ENCODE results near the gene COL5A1.

The COL5A1 gene

DNA sequence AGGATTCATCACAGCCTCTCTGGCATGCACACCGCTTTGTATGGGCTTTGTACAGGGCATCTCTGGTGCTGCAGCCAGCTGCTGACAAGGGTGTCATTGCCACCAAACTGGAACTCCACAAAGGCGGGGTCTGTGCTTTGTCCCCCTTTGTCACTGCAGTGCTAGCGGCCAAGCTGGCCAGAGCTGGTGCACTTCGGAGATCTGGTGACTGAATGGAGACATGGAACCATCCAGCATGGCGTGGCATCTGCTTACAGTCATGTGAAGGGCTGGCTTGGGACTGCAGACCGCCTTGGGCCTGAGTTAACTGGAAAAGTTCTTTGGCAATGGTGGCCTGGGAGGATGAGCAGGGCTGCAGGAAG, 18.7 kb upstream of the COL5A1 start:
- no peak for DNase-seq (ENCODE audit: low read depth)
- TF ChIP-seq, protein P1, sequence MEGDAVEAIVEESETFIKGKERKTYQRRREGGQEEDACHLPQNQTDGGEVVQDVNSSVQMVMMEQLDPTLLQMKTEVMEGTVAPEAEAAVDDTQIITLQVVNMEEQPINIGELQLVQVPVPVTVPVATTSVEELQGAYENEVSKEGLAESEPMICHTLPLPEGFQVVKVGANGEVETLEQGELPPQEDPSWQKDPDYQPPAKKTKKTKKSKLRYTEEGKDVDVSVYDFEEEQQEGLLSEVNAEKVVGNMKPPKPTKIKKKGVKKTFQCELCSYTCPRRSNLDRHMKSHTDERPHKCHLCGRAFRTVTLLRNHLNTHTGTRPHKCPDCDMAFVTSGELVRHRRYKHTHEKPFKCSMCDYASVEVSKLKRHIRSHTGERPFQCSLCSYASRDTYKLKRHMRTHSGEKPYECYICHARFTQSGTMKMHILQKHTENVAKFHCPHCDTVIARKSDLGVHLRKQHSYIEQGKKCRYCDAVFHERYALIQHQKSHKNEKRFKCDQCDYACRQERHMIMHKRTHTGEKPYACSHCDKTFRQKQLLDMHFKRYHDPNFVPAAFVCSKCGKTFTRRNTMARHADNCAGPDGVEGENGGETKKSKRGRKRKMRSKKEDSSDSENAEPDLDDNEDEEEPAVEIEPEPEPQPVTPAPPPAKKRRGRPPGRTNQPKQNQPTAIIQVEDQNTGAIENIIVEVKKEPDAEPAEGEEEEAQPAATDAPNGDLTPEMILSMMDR (conservative IDR thresholded peaks at IDR 0.05; ENCODE audit: low read length): no peak
- no peak overlapping the region for H3K4me3 ChIP-seq (ENCODE audit: low read length)

GRCh38 chr9:134623258-134624066, 18.1 kb upstream of the COL5A1 start:
- no peak overlapping the region for H3K4me3 ChIP-seq (ENCODE audit: low read length)
- DNase-seq (ENCODE audit: low read depth): peak; percentile 64
- TF ChIP-seq, protein P1 (conservative IDR thresholded peaks at IDR 0.05; ENCODE audit: low read length): no peak

- H3K4me3 ChIP-seq (ENCODE audit: low read length): no peak overlapping the region
- DNase-seq (ENCODE audit: low read depth): peak; percentile 63
- TF ChIP-seq, protein P1 (conservative IDR thresholded peaks at IDR 0.05; ENCODE audit: low read length): no peak
Measured at GRCh38 chr9:134624137-134624591, 17.4 kb upstream of the COL5A1 start.

DNA sequence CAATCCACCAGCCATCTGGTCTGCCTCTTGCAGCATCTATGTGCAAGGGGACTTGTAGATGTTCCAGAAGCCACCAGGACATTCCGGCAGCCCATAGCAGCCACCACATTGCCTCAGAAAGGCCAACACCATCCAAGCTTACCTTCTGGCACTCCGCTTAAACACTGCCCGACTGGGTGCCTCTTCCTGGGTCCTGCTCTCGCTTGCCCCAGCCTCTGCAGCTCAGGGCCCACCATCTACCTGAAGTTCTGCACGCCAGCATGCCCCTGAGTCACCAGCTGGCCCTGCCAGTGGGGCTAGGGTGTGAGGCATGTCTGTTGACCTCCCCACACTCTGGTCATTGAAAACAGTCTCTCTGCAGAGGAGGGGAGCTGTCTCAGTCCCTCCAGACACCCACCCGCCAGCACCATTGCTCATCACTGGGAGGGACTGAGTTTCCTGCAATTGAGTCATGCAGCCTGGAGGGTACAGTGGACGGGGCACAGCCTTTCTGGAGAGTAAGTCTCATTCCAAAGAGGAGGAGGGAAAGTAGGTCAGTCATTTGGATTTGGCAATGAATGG, 16.9 kb upstream of the COL5A1 start:
- no peak overlapping the region for H3K4me3 ChIP-seq (ENCODE audit: low read length)
- peak; percentile 88 for DNase-seq (ENCODE audit: low read depth)
- TF ChIP-seq, protein P1 (conservative IDR thresholded peaks at IDR 0.05; ENCODE audit: low read length): no peak

GRCh38 chr9:134625361-134626068, 16.1 kb upstream of the COL5A1 start:
- peak; percentile 47 for DNase-seq (ENCODE audit: low read depth)
- TF ChIP-seq, protein P1 (conservative IDR thresholded peaks at IDR 0.05; ENCODE audit: low read length): no peak
- no peak overlapping the region for H3K4me3 ChIP-seq (ENCODE audit: low read length)

- H3K4me3 ChIP-seq (ENCODE audit: low read length): no peak overlapping the region
- no peak for DNase-seq (ENCODE audit: low read depth)
- TF ChIP-seq, protein P1 (conservative IDR thresholded peaks at IDR 0.05; ENCODE audit: low read length): no peak
Measured at GRCh38 chr9:134626069-134626423, 15.6 kb upstream of the COL5A1 start.
